Endodermal cell (in vitro differentiated cells): Measurements from ENCODE around the gene PRL. TPM values are rescaled to one million over a fixed set of nuclear protein-coding genes. Genes with fewer than 3 reads are reported as not detected.

Experiments
- DNase-seq: peaks from one replicate; pipeline ENCODE4 v3.0.0-alpha.2; 2017
- H3K27ac ChIP-seq: 2 replicates; pipeline ENCODE4 v1.5.1; 2013; ENCODE audit warnings: mild to moderate bottlenecking, low read depth, low read length, moderate library complexity
- H3K27me3 ChIP-seq: 2 replicates; pipeline ENCODE4 v1.6.1; 2013; ENCODE audit warnings: mild to moderate bottlenecking, low read length, moderate library complexity; ENCODE audit not compliant: insufficient read depth, control insufficient read depth, poor library complexity, severe bottlenecking
- H3K36me3 ChIP-seq: 2 replicates; pipeline ENCODE4 v1.7.0; 2013; ENCODE audit warnings: mild to moderate bottlenecking, low read length, moderate library complexity; ENCODE audit not compliant: control insufficient read depth, insufficient read depth
- H3K4me1 ChIP-seq: one replicate; pipeline ENCODE4 v1.7.0; 2013; ENCODE audit warnings: low read length; ENCODE audit not compliant: control insufficient read depth, insufficient read depth
- H3K4me3 ChIP-seq: 2 replicates; pipeline ENCODE4 v1.5.1; 2013; ENCODE audit warnings: mild to moderate bottlenecking, low read length, moderate library complexity
- H3K9ac ChIP-seq: 2 replicates; pipeline ENCODE4 v1.6.1; 2013; ENCODE audit warnings: mild to moderate bottlenecking, low read length, moderate library complexity; ENCODE audit not compliant: poor library complexity, severe bottlenecking; ENCODE audit errors: extremely low read depth
- H3K9me3 ChIP-seq: 2 replicates; pipeline ENCODE4 v1.6.1; 2013; ENCODE audit warnings: mild to moderate bottlenecking, low read length, moderate library complexity; ENCODE audit not compliant: control insufficient read depth
- H3K27ac Mint-ChIP-seq: 2 replicates; pipeline ENCODE4 v1.8.0; 2020; ENCODE audit warnings: mixed read lengths
- H3K27me3 Mint-ChIP-seq: 2 replicates; pipeline ENCODE4 v1.8.0; 2021; ENCODE audit warnings: mild to moderate bottlenecking, mixed read lengths; ENCODE audit not compliant: insufficient read depth
- H3K36me3 Mint-ChIP-seq: 2 replicates; pipeline ENCODE4 v1.8.0; 2020; ENCODE audit warnings: low read depth, mixed read lengths
- H3K4me1 Mint-ChIP-seq: 2 replicates; pipeline ENCODE4 v1.8.0; 2020; ENCODE audit warnings: mixed read lengths
- H3K4me3 Mint-ChIP-seq: 2 replicates; pipeline ENCODE4 v1.8.0; 2020; ENCODE audit warnings: mild to moderate bottlenecking, moderate library complexity, mixed read lengths
- H3K9me3 Mint-ChIP-seq: 2 replicates; pipeline ENCODE4 v1.8.0; 2020; ENCODE audit warnings: mild to moderate bottlenecking, mixed read lengths
- CTCF ChIP-seq: fragments of 200-600 bp; sonication (generic); conservative IDR thresholded peaks from 2 replicates; pipeline ENCODE4 v1.5.0; 2021; ENCODE audit warnings: antibody characterized with exemption, mild to moderate bottlenecking
- WGBS, 2 experiments: methylation state at CpG; one replicate each; pipeline versions ENCODE4 v1.1.5 to v1.1.7; 2013; ENCODE audit warnings: missing lambda C conversion rate in 2 of 2, mixed read lengths in 1 of 2; ENCODE audit not compliant: insufficient coverage in 1 of 2, insufficient read length in 1 of 2; 5-methylcytosine and 5-hydroxymethylcytosine counted together
- total RNA-seq, 2 donors: library from RNA; stranded (reverse); fragmentation: NEBNext Ultra II Directional in 1 of 2; extraction: Animal tissue kit (Norgen Biotek cat#: 25700) in 1 of 2; gene quantifications; 2 replicates in 1 of 2; 3 replicates in 1 of 2; pipeline ENCODE4 v1.2.1, GENCODE V29; 2021

Gene PRL
- total RNA-seq, 2 donors from 2014 or later = not detected

- WGBS, 2 experiments = 92 to 95% methylated on average over 3 to 6 of the region's 6 CpGs
- no peak overlapping the region for H3K27ac Mint-ChIP-seq
- H3K9me3 Mint-ChIP-seq = no peaks in the 10 kb centered on the region
- no peak for TF ChIP-seq CTCF
- H3K4me3 Mint-ChIP-seq = no peak overlapping the region
- H3K27me3 Mint-ChIP-seq = no peaks in the 10 kb centered on the region
- no peaks in the 10 kb centered on the region for H3K9me3 ChIP-seq
- no peaks in the 10 kb centered on the region for H3K27me3 ChIP-seq
- H3K36me3 Mint-ChIP-seq = no peaks in the 10 kb centered on the region
- H3K27ac ChIP-seq = no peak overlapping the region
- DNase-seq = no peak
- H3K4me3 ChIP-seq = no peak overlapping the region
- no peaks in the 10 kb centered on the region for H3K36me3 ChIP-seq
- H3K9ac ChIP-seq = no peak overlapping the region
- H3K4me1 ChIP-seq = no peaks in the 10 kb centered on the region
- H3K4me1 Mint-ChIP-seq = no peaks in the 10 kb centered on the region
Observed at GRCh38 chr6:22326500-22326899, 29.7 kb upstream of the PRL start.

DNA sequence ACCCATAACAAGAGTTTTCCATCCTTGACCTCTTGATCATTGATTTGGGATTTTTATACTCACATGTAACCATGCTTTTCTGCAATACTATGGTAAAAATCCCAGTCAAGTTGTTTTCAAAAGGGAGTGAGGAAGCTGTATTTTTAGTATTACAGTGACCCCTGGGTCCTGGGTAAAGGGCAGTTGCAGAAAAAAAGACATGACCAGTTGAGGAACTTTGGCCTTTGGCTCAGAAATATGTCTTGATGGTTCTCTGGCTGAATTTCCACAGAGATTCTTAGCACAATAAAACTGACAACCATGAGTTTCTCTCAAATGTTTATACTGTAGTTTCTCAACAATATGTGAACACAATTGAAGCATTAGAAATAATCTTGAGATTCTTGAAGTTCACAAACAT is 28.6 kb upstream of the PRL start:
- H3K4me3 ChIP-seq = no peak overlapping the region
- Mint-ChIP-seq H3K27ac (no peak overlapping the region), H3K9me3 (no peaks in the 10 kb centered on the region), H3K27me3 (no peaks in the 10 kb centered on the region), H3K4me3 (no peak overlapping the region), H3K4me1 (no peaks in the 10 kb centered on the region), H3K36me3 (no peaks in the 10 kb centered on the region)
- no peaks in the 10 kb centered on the region for H3K4me1 ChIP-seq
- H3K27ac ChIP-seq = no peak overlapping the region
- DNase-seq = no peak
- H3K9ac ChIP-seq = no peak overlapping the region
- H3K27me3 ChIP-seq = no peaks in the 10 kb centered on the region
- no peaks in the 10 kb centered on the region for H3K9me3 ChIP-seq
- no peak for TF ChIP-seq CTCF
- H3K36me3 ChIP-seq = no peaks in the 10 kb centered on the region

DNA sequence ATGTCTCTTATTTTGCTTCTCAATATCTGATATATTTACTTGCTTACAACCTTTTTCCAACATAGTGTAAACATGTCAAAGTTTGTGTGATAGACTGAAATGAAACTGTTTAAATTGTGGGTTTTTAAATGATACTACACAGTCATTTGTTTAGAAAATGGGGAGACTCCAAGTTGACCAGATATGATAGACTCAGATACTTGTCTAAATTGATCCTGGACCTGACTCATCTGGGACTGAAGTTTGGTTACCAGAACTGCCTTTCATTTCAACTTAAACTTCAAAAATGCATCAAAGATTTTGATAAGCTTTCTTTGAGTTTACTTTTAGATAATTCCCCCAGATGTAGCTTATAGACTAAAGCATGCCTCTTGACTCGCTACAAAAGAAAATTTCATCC is 27.0 kb upstream of the PRL start:
- Mint-ChIP-seq H3K4me3 (no peak overlapping the region), H3K27ac (no peak overlapping the region), H3K36me3 (no peaks in the 10 kb centered on the region), H3K4me1 (no peaks in the 10 kb centered on the region), H3K9me3 (peaks cover 10% of the 10 kb centered on the region), H3K27me3 (no peaks in the 10 kb centered on the region)
- no peak for TF ChIP-seq CTCF
- no peak for DNase-seq
- Histone ChIP-seq H3K27ac (no peak overlapping the region), H3K27me3 (no peaks in the 10 kb centered on the region), H3K36me3 (no peaks in the 10 kb centered on the region), H3K4me3 (no peak overlapping the region), H3K9me3 (peaks cover 2% of the 10 kb centered on the region), H3K4me1 (no peaks in the 10 kb centered on the region), H3K9ac (no peak overlapping the region)
- WGBS, 2 experiments = 96 to 100% methylated on average over 1 of the region's 1 CpG
